Right lobe of liver (tissue), 4 donors: ENCODE results near the gene ISM1.

ENCODE experiments used
- CTCF ChIP-seq, 4 donors: fragments of 200-600 bp in 3 of 4; fragments of 450-650 bp in 1 of 4; IDR thresholded peaks; one replicate each; pipeline versions ENCODE4 v1.5.1 to v1.8.0; 2016 to 2022; ENCODE audit warnings: antibody characterized with exemption in 4 of 4, mild to moderate bottlenecking in 2 of 4
- POLR2A ChIP-seq: fragments of 450-650 bp; IDR thresholded peaks from one replicate; pipeline ENCODE4 v1.6.1; 2017; ENCODE audit warnings: antibody characterized with exemption, mild to moderate bottlenecking
- donor health status: DM: no; HTN: no; CAD: no.
- donor health status: DM: no; HTN: no; CAD: no.
- donor health status: DM: no; HTN: yes; CAD: no.

- TF ChIP-seq CTCF (IDR thresholded peaks at IDR 0.05) (no peak), POLR2A (no peak)
Observed at GRCh38 chr20:13231031-13231752, 10.1 kb downstream of the ISM1 start.
